ENCODE data around the gene RC3H1. TPM values are rescaled to one million over a fixed set of nuclear protein-coding genes. Genes with fewer than 3 reads are reported as not detected.
"Not testable (repeated sequence)": the region's sequence is repeated elsewhere in the genome, so short reads cannot be mapped to it uniquely, and the experiment has no call there.

RC3H1 gene
- total RNA-seq, 6 donors from 2014 or later = 19.0 to 40.9 (median 31.4) TPM

DNA sequence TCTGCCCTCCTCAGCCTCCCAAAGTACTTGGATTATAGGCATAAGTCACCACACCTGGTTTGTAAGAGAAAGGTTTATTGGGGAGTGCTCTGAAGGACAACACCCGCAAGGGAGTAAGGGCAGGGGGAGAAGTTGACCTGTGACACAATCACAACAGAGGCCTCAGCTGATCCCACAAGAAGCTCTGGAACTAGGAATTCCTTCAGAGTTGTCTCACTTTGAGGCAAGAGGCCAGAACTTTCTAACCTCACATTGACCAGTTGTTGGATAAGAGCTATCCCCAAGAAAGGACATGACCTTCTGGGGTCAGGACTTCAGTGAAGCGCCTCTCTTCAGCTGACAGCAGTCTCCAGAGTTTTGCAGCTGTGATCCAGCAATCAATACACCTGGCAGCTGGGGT, 27.4 kb upstream of the RC3H1 start:
- H3K9me3 ChIP-seq = no peaks in the 10 kb centered on the region
- 92 to 100% methylated on average over 1 to 2 of the region's 2 CpGs for WGBS, 2 donors

DNA sequence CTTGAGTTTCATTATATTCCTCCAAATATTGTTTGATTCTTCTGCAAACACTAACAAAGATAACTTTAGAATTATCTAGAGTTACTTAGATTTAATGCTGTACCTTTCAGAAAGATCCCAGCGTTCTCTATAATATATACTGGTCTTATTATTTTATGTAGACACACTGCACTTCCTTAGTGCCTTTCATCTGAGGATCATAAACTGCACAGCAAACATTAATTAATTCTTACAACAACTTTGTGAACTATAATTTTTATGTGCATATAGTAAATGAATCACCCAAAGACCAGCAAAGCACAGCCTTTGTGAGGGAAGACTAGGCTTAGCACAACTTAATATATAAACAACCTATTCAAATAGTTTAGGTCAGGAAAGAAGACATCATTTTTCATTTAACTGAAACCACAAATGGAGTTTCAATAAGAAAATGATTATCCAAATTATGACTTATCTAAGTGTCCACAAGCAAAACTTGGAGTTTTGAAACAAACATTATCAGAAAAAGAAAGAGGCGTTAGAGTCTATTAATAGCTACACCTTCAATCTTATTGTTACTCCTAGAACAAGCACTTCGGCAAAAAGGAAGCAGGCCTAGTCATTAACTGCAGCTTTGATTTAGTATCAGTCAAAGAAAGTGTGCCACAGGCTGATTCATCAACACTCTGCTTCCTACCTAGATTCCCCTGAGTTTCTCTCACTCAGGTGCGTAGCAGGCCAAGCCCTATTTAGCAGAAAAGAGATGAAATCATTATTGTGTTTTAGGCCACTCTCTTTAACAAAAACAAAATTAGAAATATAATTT, 22.5 kb upstream of the RC3H1 start:
- no peak overlapping the region for H3K4me3 ChIP-seq
- no peak for DNase-seq
- no peak for TF ChIP-seq POLR2AphosphoS5 (IDR thresholded peaks at IDR 0.05)
- no peak for TF ChIP-seq EP300 (IDR thresholded peaks at IDR 0.05)
- TF ChIP-seq, protein P1, sequence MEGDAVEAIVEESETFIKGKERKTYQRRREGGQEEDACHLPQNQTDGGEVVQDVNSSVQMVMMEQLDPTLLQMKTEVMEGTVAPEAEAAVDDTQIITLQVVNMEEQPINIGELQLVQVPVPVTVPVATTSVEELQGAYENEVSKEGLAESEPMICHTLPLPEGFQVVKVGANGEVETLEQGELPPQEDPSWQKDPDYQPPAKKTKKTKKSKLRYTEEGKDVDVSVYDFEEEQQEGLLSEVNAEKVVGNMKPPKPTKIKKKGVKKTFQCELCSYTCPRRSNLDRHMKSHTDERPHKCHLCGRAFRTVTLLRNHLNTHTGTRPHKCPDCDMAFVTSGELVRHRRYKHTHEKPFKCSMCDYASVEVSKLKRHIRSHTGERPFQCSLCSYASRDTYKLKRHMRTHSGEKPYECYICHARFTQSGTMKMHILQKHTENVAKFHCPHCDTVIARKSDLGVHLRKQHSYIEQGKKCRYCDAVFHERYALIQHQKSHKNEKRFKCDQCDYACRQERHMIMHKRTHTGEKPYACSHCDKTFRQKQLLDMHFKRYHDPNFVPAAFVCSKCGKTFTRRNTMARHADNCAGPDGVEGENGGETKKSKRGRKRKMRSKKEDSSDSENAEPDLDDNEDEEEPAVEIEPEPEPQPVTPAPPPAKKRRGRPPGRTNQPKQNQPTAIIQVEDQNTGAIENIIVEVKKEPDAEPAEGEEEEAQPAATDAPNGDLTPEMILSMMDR (IDR thresholded peaks at IDR 0.05) = no peak
- TF ChIP-seq POLR2A (IDR thresholded peaks at IDR 0.05) = no peak
- H3K27me3 ChIP-seq = no peaks in the 10 kb centered on the region
- H3K4me1 ChIP-seq = no peaks in the 10 kb centered on the region
- H3K9me3 ChIP-seq = no peaks in the 10 kb centered on the region
- no peaks in the 10 kb centered on the region for H3K36me3 ChIP-seq
- ATAC-seq (ENCODE audit: low FRiP score in 2 of 2) = no peak
- no peak overlapping the region for H3K27ac ChIP-seq
- 70 to 71% methylated on average over 4 of the region's 4 CpGs for WGBS, 2 donors

More for the DNA sequence above, 27.4 kb upstream of the RC3H1 start:
- ATAC-seq (ENCODE audit: low FRiP score in 2 of 2) (no peak), DNase-seq (no peak)
- Histone ChIP-seq H3K4me3 (no peak overlapping the region), H3K27ac (no peak overlapping the region), H3K36me3 (no peaks in the 10 kb centered on the region), H3K27me3 (no peaks in the 10 kb centered on the region), H3K4me1 (no peaks in the 10 kb centered on the region)
- no peak for TF ChIP-seq EP300 (IDR thresholded peaks at IDR 0.05)
- TF ChIP-seq POLR2A (IDR thresholded peaks at IDR 0.05) = no peak
- TF ChIP-seq, protein P1 (IDR thresholded peaks at IDR 0.05) = no peak
- no peak for TF ChIP-seq POLR2AphosphoS5 (IDR thresholded peaks at IDR 0.05)

DNA sequence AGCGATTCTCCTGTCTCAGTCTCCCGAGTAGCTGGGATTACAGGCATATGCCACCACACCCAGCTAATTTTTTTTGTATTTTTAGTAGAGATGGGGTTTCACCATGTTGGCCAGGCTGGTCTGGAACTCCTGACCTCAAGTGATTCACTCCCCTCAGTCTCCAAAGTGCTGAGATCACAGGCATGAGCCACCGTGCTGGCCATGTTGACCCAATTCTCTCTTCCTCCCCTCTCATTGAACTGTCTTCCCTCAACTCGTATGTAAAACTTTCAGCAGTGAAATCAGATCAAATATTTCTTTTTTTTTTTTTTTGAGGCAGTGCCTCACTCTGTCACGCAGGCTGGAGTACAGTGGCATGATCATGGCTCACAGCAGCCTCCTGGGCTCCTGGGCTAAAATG, 20.4 kb upstream of the RC3H1 start:
- ATAC-seq (ENCODE audit: low FRiP score in 2 of 2); H3K27ac ChIP-seq; H3K27me3 ChIP-seq; H3K36me3 ChIP-seq; DNase-seq; H3K4me3 ChIP-seq; H3K9me3 ChIP-seq; H3K4me1 ChIP-seq: not testable (repeated sequence)
- 77 to 79% methylated on average over 5 of the region's 5 CpGs for WGBS, 2 donors

DNA sequence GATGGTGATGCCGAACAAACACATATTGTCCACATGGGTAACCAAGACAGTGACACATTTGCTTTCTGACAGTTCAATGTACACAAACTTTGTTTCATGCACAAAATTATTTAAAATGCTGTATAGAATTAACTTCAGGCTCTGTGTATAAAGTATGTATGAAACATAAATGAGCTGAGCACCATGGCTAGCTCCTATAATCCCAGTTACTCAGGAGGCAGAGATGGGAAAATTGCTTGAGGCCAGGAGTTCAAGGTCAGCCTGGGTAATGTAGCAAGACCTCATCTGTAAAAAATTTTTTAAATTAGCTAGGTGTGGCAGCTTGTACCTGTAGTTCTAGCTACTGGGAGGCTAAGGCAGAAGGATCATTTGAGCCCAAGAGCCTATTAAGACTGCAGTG, 19.2 kb upstream of the RC3H1 start:
- H3K4me1 ChIP-seq = no peaks in the 10 kb centered on the region
- TF ChIP-seq, protein P1 (IDR thresholded peaks at IDR 0.05) = no peak
- TF ChIP-seq EP300 (IDR thresholded peaks at IDR 0.05) (no peak), POLR2AphosphoS5 (IDR thresholded peaks at IDR 0.05) (no peak), POLR2A (IDR thresholded peaks at IDR 0.05) (no peak)
- no peaks in the 10 kb centered on the region for H3K9me3 ChIP-seq
- DNase-seq = no peak
- no peak overlapping the region for H3K27ac ChIP-seq
- H3K27me3 ChIP-seq = no peaks in the 10 kb centered on the region
- no peaks in the 10 kb centered on the region for H3K36me3 ChIP-seq
- no peak for ATAC-seq (ENCODE audit: low FRiP score in 2 of 2)
- no peak overlapping the region for H3K4me3 ChIP-seq
- 83 to 100% methylated on average over 1 of the region's 1 CpG for WGBS, 2 donors

DNA sequence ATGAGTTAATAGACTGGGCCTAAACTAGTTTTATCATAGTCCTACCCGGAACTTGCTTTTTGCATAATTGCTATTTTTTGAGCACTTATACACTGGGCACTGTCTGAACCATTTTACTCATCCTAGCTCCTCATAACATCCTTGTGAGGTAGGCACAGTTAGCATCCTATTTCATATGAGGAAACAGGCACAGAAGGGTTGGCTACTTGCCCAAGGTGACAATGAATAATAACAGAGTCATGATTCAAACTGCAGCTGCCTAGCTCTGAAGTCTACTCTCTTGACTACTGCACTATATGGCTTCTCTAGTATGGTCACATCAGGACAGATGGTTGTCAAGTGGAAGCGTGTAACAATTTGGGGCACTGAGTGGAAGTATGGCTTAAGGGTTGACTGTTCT, 18.2 kb upstream of the RC3H1 start:
- H3K27ac ChIP-seq = no peak overlapping the region
- WGBS, 2 donors = 90 to 98% methylated on average over 2 of the region's 2 CpGs
- H3K4me3 ChIP-seq = no peak overlapping the region
- ATAC-seq (ENCODE audit: low FRiP score in 2 of 2) = no peak
- no peaks in the 10 kb centered on the region for H3K27me3 ChIP-seq
- H3K36me3 ChIP-seq = no peaks in the 10 kb centered on the region
- no peaks in the 10 kb centered on the region for H3K4me1 ChIP-seq
- DNase-seq = no peak
- TF ChIP-seq, protein P1 (IDR thresholded peaks at IDR 0.05) = no peak
- no peak for TF ChIP-seq POLR2AphosphoS5 (IDR thresholded peaks at IDR 0.05)
- TF ChIP-seq POLR2A (IDR thresholded peaks at IDR 0.05) = no peak
- no peak for TF ChIP-seq EP300 (IDR thresholded peaks at IDR 0.05)
- H3K9me3 ChIP-seq = no peaks in the 10 kb centered on the region

Measured in upper lobe of left lung (tissue), 6 donors.